ENCODE measurements around the gene GPRC5D.

The GPRC5D gene

GRCh38 chr12:12964255-12964654 lies 12.3 kb upstream of the GPRC5D start:
- TF ChIP-seq, protein P1, sequence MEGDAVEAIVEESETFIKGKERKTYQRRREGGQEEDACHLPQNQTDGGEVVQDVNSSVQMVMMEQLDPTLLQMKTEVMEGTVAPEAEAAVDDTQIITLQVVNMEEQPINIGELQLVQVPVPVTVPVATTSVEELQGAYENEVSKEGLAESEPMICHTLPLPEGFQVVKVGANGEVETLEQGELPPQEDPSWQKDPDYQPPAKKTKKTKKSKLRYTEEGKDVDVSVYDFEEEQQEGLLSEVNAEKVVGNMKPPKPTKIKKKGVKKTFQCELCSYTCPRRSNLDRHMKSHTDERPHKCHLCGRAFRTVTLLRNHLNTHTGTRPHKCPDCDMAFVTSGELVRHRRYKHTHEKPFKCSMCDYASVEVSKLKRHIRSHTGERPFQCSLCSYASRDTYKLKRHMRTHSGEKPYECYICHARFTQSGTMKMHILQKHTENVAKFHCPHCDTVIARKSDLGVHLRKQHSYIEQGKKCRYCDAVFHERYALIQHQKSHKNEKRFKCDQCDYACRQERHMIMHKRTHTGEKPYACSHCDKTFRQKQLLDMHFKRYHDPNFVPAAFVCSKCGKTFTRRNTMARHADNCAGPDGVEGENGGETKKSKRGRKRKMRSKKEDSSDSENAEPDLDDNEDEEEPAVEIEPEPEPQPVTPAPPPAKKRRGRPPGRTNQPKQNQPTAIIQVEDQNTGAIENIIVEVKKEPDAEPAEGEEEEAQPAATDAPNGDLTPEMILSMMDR (IDR thresholded peaks at IDR 0.05; ENCODE audit: low read depth, low read length): no peak
- no peak for DNase-seq (ENCODE audit: extremely low read depth, low read depth)

- TF ChIP-seq, protein P1 (IDR thresholded peaks at IDR 0.05; ENCODE audit: low read depth, low read length): no peak
- no peak for DNase-seq (ENCODE audit: extremely low read depth, low read depth)
These were observed 8.8 kb upstream of the GPRC5D start for GRCh38 chr12:12960639-12961209.

DNA sequence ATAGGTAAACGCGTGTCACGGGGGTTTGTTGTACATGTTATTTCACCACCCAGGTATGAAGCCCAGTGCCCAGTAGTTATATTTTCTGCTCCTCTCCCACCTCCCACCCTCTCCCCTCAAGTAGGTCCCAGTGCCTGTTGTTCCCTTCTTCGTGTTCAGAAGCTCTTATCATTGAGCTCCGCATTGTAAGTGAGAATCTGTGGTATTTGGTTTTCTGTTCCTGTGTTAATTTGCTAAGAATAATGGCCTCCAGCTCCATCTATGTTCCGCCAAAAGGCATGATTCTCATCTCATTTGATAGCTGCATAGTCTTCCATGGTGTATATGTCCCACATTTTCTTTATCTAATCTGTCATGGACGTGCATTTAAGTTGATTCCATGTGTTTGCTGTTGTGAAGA lies 6.9 kb upstream of the GPRC5D start:
- no peak for DNase-seq (ENCODE audit: extremely low read depth, low read depth)
- TF ChIP-seq, protein P1 (IDR thresholded peaks at IDR 0.05; ENCODE audit: low read depth, low read length): no peak

DNA sequence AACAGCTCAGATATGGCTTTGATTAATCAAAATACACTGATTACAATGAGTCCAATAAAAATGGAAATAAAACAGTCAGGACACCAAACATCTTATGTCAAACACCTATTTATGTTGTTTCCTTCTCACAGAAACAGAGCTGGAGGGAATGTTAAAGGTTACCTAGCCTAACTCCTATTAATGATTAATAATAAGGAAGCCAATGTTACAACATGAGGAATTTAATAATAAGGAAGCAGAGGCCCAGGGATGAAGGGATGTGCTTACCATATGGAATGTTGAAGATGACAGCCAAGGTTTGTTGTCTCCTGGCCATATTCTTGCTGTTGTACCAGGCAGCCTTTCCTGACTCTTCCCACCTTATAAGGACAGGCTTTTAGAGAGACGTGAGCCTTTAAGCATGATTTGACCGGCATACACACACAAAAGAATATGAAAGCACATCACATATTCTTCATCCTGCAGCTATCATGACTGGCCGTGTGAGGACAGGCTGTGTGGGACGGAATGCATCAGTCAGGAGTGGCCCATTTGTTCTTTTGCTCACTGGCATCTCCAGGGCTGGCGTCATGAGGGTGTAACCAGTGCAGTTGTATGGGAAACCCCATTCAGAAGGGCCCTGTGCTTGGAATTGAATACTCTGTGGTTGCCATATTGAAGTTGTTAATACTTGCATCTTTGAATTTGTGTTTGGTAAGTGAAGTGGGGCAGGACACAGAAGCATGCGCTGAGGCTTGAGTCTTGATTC lies 3.1 kb upstream of the GPRC5D start:
- DNase-seq (ENCODE audit: extremely low read depth, low read depth): no peak
- TF ChIP-seq, protein P1 (IDR thresholded peaks at IDR 0.05; ENCODE audit: low read depth, low read length): no peak

DNA sequence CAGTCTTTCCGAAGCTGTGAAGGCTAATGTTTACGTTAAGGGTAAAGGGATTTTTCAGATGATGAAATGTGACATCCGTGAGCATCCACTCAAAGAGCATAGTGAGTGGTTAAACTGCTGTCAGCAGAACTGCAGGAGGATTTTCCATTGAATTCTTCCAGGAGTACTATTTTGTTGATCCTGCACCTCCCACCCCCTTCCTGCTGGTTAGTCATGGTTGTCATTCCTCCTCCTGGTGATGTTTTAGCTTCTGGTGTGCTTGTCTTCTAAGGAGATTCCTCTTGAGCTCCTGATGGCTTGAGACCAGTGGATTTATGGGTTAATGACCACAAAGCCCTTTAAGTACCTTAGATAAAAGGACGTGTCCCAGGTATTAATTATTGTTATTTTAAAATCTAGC lies 2.4 kb upstream of the GPRC5D start:
- TF ChIP-seq, protein P1 (IDR thresholded peaks at IDR 0.05; ENCODE audit: low read depth, low read length): no peak
- no peak for DNase-seq (ENCODE audit: extremely low read depth, low read depth)

GRCh38 chr12:12951504-12951903 lies 466 bp downstream of the GPRC5D start:
- no peak for DNase-seq (ENCODE audit: extremely low read depth, low read depth)
- TF ChIP-seq, protein P1 (IDR thresholded peaks at IDR 0.05; ENCODE audit: low read depth, low read length): no peak

DNA sequence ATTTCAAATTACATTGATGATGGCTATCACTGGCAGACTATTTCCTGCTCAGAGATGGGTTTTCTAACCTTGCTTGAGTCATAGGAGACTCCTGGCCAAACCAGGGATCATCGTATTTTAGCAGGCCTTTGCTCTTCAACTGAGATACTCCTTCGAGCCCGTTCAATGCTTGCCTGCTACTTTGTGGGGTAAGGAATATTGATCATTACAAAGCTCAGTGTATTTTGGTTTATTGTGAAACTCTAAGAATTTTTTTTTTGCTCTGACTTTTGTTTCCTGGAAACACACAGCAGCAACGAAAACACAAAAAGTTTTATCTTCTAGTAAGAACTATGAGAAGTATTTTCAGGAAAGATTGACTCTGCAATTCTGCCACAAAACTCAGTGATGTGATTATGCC lies 4.1 kb downstream of the GPRC5D start:
- TF ChIP-seq, protein P1 (IDR thresholded peaks at IDR 0.05; ENCODE audit: low read depth, low read length): no peak
- DNase-seq (ENCODE audit: extremely low read depth, low read depth): no peak

All from AG09319 (cell line).